Stimulated activated CD8-positive, alpha-beta memory T cell treated with anti-CD3 and anti-CD28 coated beads, Interleukin-4, amount 100 ng/mL, for 1 hour (primary cell): ENCODE results near the gene TSHZ2.
"Not testable (repeated sequence)": the region's sequence is repeated elsewhere in the genome, so short reads cannot be mapped to it uniquely, and the experiment has no call there.

ENCODE experiments used
- DNase-seq, 2 donors: peaks; one replicate each; pipeline ENCODE4 v3.0.0-alpha.2; 2020; ENCODE audit warnings: low read depth in 2 of 2, low spot score in 1 of 2

The TSHZ2 gene

DNA sequence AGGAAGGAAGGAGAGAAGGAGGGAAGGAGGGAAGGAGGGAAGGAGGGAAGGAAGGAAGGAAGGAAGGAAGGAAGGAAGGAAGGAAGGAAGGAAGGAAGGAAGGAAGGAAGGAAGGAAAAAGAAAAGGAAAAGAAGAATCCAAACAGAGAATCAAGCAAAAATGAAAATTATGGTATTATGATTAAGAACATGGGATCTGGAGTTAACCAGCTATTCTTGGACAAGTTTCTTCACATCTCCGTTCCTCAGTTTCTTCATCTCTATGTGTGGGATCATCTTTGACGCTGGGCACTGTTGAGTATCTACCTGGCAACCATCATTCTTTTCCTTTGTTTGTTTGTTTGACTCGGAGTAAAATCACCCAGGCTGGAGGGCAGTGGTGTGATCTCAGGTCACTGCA, 549.9 kb downstream of the TSHZ2 start:
- no peak for DNase-seq

GRCh38 chr20:53522696-53523095, 550.5 kb downstream of the TSHZ2 start:
- DNase-seq: no peak

DNA sequence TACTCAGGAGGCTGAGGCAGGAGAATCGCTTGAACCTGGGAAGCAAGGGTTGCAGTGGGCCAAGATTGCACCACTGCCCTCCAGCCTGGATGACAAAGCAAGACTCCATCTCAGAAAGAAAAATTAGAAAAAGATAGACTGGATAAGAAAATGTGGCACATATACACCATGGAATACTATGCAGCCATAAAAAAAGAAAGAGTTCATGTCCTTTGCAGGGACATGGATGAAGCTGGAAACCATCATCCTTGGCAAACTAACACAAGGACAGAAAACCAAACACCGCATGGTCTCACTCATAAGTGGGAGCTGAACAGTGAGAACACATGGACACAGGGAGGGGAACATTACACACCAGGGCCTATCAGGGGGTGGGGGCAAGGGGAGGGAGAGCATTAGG, 551.5 kb downstream of the TSHZ2 start:
- DNase-seq: not testable (repeated sequence)

- no peak for DNase-seq
Observed at GRCh38 chr20:53524589-53525312, 552.6 kb downstream of the TSHZ2 start.

GRCh38 chr20:53527196-53527595, 555.0 kb downstream of the TSHZ2 start:
- no peak for DNase-seq

DNA sequence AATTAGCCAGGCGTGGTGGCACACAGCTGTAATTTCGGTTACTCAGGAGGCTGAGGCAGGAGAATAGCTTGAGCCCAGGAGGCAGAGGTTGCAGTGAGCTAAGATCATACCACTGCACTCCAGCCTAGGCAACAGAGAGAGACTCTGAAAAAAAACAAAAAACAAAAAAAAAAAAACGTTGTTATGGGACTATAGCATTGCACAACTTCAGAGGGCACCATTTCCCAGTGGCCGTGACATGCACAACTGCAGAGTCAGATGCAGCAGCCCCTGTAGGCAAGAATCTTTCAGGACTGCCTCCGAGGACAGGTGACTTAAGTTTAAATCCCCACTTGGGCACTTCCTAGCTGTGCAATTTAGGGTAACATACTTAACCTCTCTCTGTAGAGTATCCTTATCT, 557.5 kb downstream of the TSHZ2 start:
- DNase-seq: no peak

- DNase-seq: no peak
Observed at GRCh38 chr20:53530440-53530839, 558.3 kb downstream of the TSHZ2 start.

- not testable (repeated sequence) for DNase-seq
Observed at GRCh38 chr20:53532654-53533312, 560.6 kb downstream of the TSHZ2 start.

DNA sequence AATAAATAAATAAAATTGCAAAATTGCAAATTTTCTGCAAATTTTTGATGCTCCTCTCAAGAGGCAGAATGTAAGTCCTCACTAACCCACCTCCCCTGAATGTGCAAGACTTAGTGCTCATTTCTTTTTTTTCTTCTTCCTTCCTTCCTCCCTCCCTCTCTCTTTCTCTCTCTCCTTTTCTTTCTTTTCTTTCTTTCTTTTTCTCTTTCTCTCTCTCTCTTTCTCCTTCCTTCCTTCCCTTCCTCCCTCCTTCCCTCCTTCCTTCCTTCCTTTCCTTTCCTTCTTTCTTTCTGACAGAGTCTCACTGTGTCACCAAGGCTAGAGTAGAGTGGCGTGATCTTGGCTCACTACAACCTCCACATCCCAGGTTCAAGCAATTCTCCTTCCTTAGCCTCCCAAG, 561.3 kb downstream of the TSHZ2 start:
- no peak for DNase-seq

- no peak for DNase-seq
Observed at GRCh38 chr20:53534037-53534436, 561.9 kb downstream of the TSHZ2 start.

GRCh38 chr20:53535878-53536277, 563.7 kb downstream of the TSHZ2 start:
- no peak for DNase-seq

GRCh38 chr20:53536382-53536781, 564.2 kb downstream of the TSHZ2 start:
- not testable (repeated sequence) for DNase-seq

- DNase-seq: no peak
Observed at GRCh38 chr20:53539516-53539915, 567.4 kb downstream of the TSHZ2 start.
